Epithelial cell of proximal tubule (primary cell): Measurements from ENCODE around the gene ISYNA1. TPM values are rescaled to one million over a fixed set of nuclear protein-coding genes. Genes with fewer than 3 reads are reported as not detected.
"Not testable (repeated sequence)": the region's sequence is repeated elsewhere in the genome, so short reads cannot be mapped to it uniquely, and the experiment has no call there.

Source experiments
- DNase-seq: peaks from one replicate; pipeline ENCODE4 v3.0.0-alpha.2; 2011; ENCODE audit warnings: low read depth
- H3K4me3 ChIP-seq: 2 replicates; pipeline ENCODE4 v1.5.1; 2011; ENCODE audit warnings: low read depth, mild to moderate bottlenecking, low read length
- CTCF ChIP-seq: conservative IDR thresholded peaks from 2 replicates; pipeline ENCODE4 v1.5.1; 2012; ENCODE audit warnings: low read depth, mild to moderate bottlenecking, low read length
- total RNA-seq: library from RNA; depleted of rRNA; stranded (reverse); fragments of >200 nt; gene quantifications from 2 replicates; pipeline ENCODE4 v1.2.3, GENCODE V29; 2015

Gene ISYNA1
- total RNA-seq, 1 donor from 2014 or later = 115 TPM

GRCh38 chr19:18406749-18407148 is 31.2 kb downstream of the ISYNA1 start:
- no peak for TF ChIP-seq CTCF
- DNase-seq = no peak
- no peak overlapping the region for H3K4me3 ChIP-seq

- DNase-seq, H3K4me3 ChIP-seq: not testable (repeated sequence)
These were observed 32.2 kb downstream of the ISYNA1 start for GRCh38 chr19:18405754-18406153.

DNA sequence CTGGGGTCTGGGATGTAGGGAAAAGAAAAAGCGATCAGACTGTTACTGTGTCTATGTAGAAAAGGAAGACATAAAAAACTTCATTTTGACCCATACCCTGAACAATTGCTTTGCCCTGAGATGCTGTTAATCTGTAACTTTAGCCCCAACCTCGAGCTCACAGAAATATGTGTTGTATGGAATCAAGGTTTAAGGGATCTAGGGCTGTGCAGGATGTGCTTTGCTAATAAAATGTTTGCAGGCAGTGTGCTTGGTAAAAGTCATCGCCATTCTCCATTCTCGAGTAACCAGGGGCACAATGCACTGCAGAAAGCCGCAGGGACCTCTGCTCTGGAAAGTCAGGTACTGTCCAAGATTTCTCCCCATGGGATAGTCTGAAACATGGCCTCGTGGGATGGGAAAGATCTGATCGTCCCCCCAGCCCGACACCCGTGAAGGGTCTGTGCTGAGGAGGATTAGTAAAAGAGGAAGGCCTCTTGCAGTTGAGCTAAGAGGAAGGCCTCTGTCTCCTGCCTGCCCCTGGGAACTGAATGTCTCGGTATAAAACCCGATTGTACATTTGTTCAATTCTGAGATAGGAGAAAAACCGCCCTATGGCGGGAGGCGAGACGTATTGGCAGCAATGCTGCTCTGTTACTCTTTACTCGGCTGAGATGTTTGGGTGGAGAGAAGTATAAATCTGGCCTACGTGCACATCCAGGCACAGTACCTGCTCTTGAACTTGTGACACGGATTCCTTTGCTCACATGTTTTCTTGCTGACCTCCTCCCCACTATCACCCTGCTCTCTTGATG is 35.3 kb downstream of the ISYNA1 start:
- H3K4me3 ChIP-seq = peak overlapping the region; percentile 52
- not testable (repeated sequence) for DNase-seq

GRCh38 chr19:18401580-18402112 is 36.3 kb downstream of the ISYNA1 start:
- peak overlapping the region; percentile 52 for H3K4me3 ChIP-seq
- no peak for DNase-seq
- peak; percentile 66 for TF ChIP-seq CTCF

DNA sequence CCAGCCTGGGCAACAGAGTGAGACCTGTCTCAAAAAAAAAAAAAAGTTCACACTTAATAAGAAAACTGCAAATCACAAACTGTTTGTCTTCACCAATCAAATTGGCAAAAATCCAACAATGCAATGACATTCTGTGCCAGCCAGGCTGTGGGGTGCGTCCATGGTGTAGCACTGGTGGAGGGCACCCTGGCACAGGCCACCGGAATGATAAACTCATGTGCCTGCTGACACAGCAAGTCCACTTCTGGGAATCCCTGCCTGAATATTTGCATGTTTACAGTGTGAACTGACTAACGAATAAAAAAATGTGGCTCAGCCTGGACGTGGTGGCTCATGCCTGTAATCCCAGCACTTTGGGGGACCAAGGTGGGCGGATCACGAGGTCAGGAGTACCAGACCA is 38.9 kb downstream of the ISYNA1 start:
- DNase-seq = peak; percentile 76
- TF ChIP-seq CTCF = no peak
- H3K4me3 ChIP-seq = no peak overlapping the region

GRCh38 chr19:18397242-18398202 is 40.4 kb downstream of the ISYNA1 start, which contains the start of gene LRRC25:
Gene LRRC25 (minus strand): TSS chr19:18397622. CDS start chr19:18396963, 659 bp downstream.
- TF ChIP-seq CTCF = no peak
- no peak within 1 kb of the TSS for H3K4me3 ChIP-seq
- no peak for DNase-seq

- no peak for TF ChIP-seq CTCF
- H3K4me3 ChIP-seq = no peak overlapping the region
- DNase-seq = no peak
These were observed 41.3 kb downstream of the ISYNA1 start for GRCh38 chr19:18396471-18397241.
